ENCODE results near the gene COL1A1.

- TF ChIP-seq CTCF (IDR thresholded peaks at IDR 0.05; ENCODE audit: insufficient read depth, low read depth, low read length) (no peak), EZH2 (IDR thresholded peaks at IDR 0.05; ENCODE audit: insufficient read depth, low read length) (no peak)
These were observed 6.5 kb upstream of the COL1A1 start for GRCh38 chr17:50207792-50208567.
